Keratinocyte (primary cell): ENCODE measurements around the gene MFNG. TPM values are rescaled to one million over a fixed set of nuclear protein-coding genes. Genes with fewer than 3 reads are reported as not detected.

ENCODE experiments used
- DNase-seq: peaks from one replicate; pipeline ENCODE4 v3.0.0-alpha.2; 2011; ENCODE audit warnings: low read depth, missing footprints, low spot score
- FAIRE-seq: peaks from 2 replicates; lab custom pipeline; 2011; peaks lifted over from hg19 to GRCh38; lab: Jason Lieb, UNC
- H2AFZ ChIP-seq: 2 replicates; pipeline ENCODE4 v1.6.0; 2012; ENCODE audit warnings: low read length, control low read depth, inconsistent platforms; ENCODE audit not compliant: control insufficient read depth
- H3K27ac ChIP-seq: 2 replicates; pipeline ENCODE4 v1.5.1; 2011; ENCODE audit warnings: low read length; ENCODE audit not compliant: control insufficient read depth, insufficient read depth
- H3K27me3 ChIP-seq: 3 replicates; pipeline ENCODE4 v1.6.0; 2011; ENCODE audit warnings: low read length; ENCODE audit not compliant: control insufficient read depth, insufficient read depth; ENCODE audit errors: extremely low read depth
- H3K36me3 ChIP-seq, 2 experiments: 2 replicates in 1 of 2; 3 replicates in 1 of 2; pipeline ENCODE4 v1.5.1; 2011; ENCODE audit warnings: low read length in 2 of 2, mild to moderate bottlenecking in 1 of 2; ENCODE audit not compliant: control insufficient read depth in 2 of 2, insufficient read depth in 2 of 2; ENCODE audit errors: extremely low read depth in 1 of 2
- H3K4me1 ChIP-seq: 3 replicates; pipeline ENCODE4 v1.5.1; 2011; ENCODE audit warnings: low read length; ENCODE audit not compliant: control insufficient read depth, insufficient read depth; ENCODE audit errors: extremely low read depth
- H3K4me2 ChIP-seq: 3 replicates; pipeline ENCODE4 v1.6.0; 2011; ENCODE audit warnings: low read depth, low read length; ENCODE audit not compliant: control insufficient read depth, insufficient read depth; ENCODE audit errors: extremely low read depth
- H3K4me3 ChIP-seq, 3 experiments: fragments of 200-600 bp in 1 of 3; sonication (generic) in 1 of 3; 2 replicates in 2 of 3; 3 replicates in 1 of 3; pipeline ENCODE4 v1.5.1; 2011 to 2016; ENCODE audit warnings: low read length in 3 of 3, mild to moderate bottlenecking in 3 of 3, control low read depth in 2 of 3, inconsistent platforms in 1 of 3, low read depth in 1 of 3, mixed read lengths in 1 of 3, mixed run types in 1 of 3, moderate library complexity in 1 of 3; ENCODE audit not compliant: control insufficient read depth in 2 of 3, insufficient read depth in 2 of 3; ENCODE audit errors: extremely low read depth in 1 of 3
- H3K79me2 ChIP-seq: 2 replicates; pipeline ENCODE4 v1.6.0; 2012; ENCODE audit warnings: low read length; ENCODE audit not compliant: control insufficient read depth, insufficient read depth
- H3K9ac ChIP-seq: 3 replicates; pipeline ENCODE4 v1.6.0; 2011; ENCODE audit warnings: low read length; ENCODE audit not compliant: control insufficient read depth, insufficient read depth; ENCODE audit errors: extremely low read depth
- H3K9me1 ChIP-seq: 3 replicates; pipeline ENCODE4 v1.6.0; 2011; ENCODE audit warnings: low read length; ENCODE audit not compliant: control insufficient read depth, insufficient read depth; ENCODE audit errors: extremely low read depth
- H3K9me3 ChIP-seq: 2 replicates; pipeline ENCODE4 v1.5.1; 2012; ENCODE audit warnings: low read depth, low read length; ENCODE audit not compliant: control insufficient read depth
- H4K20me1 ChIP-seq: 3 replicates; pipeline ENCODE4 v1.6.0; 2011; ENCODE audit warnings: low read length; ENCODE audit not compliant: control insufficient read depth, insufficient read depth; ENCODE audit errors: extremely low read depth
- EZH2 ChIP-seq: IDR thresholded peaks from one replicate; pipeline ENCODE4 v1.6.1; 2012; ENCODE audit warnings: inconsistent platforms, mild to moderate bottlenecking, low read length, moderate library complexity
- dilution Hi-C: fragments of 300-500 bp; cut with MboI; formaldehyde crosslinking; loops from one replicate; pipeline ENCODE4 v1.7.0; 2020; ENCODE audit warnings: low sequenced_read_pairs; ENCODE audit not compliant: extremely low pct_ligation_motif_present
- polyA plus RNA-seq, 5 experiments: library from polyadenylated mRNA; depleted of rRNA in 3 of 5; stranded (reverse) in 3 of 5; stranded (forward) in 1 of 5; unstranded in 1 of 5; fragments of >200 nt; gene quantifications; 1 replicate in 1 of 5; 2 replicates in 3 of 5; 3 replicates in 1 of 5; pipeline versions ENCODE4 v1.2.1 to v1.2.3, GENCODE V29; 2011 to 2012; ENCODE audit warnings: missing spikeins in 2 of 5, low read depth in 1 of 5, low replicate concordance in 1 of 5
- TF ChIP-seq, protein P1 (sequence below), 3 experiments: IDR thresholded peaks in 1 of 3; conservative IDR thresholded peaks in 1 of 3; optimal IDR thresholded peaks in 1 of 3; 2 replicates in 2 of 3; 3 replicates in 1 of 3; pipeline versions ENCODE3 to v1.5.1; 2011; ENCODE audit warnings: low read length in 3 of 3, mild to moderate bottlenecking in 3 of 3, moderate library complexity in 2 of 3, control low read depth in 1 of 3, inconsistent platforms in 1 of 3; ENCODE audit not compliant: insufficient read depth in 2 of 3; ENCODE audit errors: extremely low read depth in 1 of 3

MFNG gene
- polyA plus RNA-seq, 1 donor (not counting 4 experiments of a cell fraction or from before 2014, with no cell fraction given) = 5.9 TPM

DNA sequence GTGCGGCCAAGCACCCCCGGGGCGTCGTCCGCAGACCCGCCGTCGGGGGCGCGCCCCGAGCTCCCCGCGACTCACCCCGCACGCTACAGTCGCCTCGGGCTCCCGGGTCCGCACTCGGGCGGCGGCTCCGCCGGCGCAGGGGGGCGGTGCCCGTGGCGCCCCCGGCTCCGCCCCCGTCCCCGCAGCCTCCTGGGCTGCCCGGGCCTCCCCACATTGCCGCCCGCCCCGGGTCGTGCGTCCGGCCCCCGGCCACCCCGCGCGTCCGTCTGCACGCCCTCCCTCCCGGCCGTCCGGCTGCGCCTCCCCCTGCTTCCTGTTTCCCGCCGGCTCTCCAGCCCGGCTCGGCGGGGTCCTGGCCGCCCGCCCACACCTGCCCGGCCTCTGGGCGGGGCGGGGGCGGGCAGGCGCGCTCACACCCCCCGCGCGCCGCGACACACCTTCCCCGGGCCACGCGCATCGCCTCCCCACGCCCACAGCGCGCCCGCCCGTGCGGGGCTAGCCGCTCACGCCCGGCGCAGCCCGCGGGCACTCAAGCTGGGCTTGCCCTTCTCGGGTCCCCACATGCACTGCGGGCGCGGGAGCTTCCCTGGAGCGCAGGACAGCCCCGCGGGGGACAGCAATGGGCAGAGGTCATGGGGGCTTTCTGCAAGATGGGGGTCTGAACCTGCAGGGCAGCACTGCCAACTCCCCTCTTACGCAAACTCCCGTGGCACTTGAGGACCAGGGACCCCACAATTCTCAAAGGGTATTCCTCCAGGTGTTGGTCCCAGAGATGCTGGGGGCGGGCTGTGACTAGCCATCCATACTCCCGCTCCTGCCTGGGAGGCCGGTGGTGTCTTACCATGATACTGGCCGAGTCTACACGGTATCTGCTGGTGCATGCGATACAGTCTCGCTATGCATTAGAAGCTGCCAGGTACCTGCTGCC, 33.3 kb upstream of the MFNG start, which contains the start of gene CARD10:
TSS of gene CARD10 (minus strand) at position 148 of the 928 bp plus-strand sequence. CDS start 215 bp downstream, outside the sequence.
- DNase-seq (no peak), FAIRE-seq (peak; percentile 26)
- Histone ChIP-seq H3K4me3 (peak within 1 kb of the TSS; percentile 94 to 100 (median 98)), H3K27me3 (no peaks in the 10 kb centered on the region), H2AFZ (no peak within 1 kb of the TSS), H3K9me1 (peaks cover 2% of the 10 kb centered on the region), H3K4me1 (peaks cover 21% of the 10 kb centered on the region), H3K36me3 (peaks cover 11 to 22% of the 10 kb centered on the region in 2 experiments), H4K20me1 (no peaks in the 10 kb centered on the region), H3K79me2 (peaks cover 42% of the 10 kb centered on the region), H3K27ac (peak within 1 kb of the TSS; percentile 96), H3K9ac (peak within 1 kb of the TSS; percentile 97), H3K4me2 (peak within 1 kb of the TSS; percentile 91), H3K9me3 (no peaks in the 10 kb centered on the region)
- TF ChIP-seq, protein P1, sequence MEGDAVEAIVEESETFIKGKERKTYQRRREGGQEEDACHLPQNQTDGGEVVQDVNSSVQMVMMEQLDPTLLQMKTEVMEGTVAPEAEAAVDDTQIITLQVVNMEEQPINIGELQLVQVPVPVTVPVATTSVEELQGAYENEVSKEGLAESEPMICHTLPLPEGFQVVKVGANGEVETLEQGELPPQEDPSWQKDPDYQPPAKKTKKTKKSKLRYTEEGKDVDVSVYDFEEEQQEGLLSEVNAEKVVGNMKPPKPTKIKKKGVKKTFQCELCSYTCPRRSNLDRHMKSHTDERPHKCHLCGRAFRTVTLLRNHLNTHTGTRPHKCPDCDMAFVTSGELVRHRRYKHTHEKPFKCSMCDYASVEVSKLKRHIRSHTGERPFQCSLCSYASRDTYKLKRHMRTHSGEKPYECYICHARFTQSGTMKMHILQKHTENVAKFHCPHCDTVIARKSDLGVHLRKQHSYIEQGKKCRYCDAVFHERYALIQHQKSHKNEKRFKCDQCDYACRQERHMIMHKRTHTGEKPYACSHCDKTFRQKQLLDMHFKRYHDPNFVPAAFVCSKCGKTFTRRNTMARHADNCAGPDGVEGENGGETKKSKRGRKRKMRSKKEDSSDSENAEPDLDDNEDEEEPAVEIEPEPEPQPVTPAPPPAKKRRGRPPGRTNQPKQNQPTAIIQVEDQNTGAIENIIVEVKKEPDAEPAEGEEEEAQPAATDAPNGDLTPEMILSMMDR (optimal IDR thresholded peaks at IDR 0.05 in 1 of 3, IDR thresholded peaks at IDR 0.05 in 1 of 3, conservative IDR thresholded peaks at IDR 0.05 in 1 of 3; ENCODE audit: extremely low read depth in 1 of 3, insufficient read depth in 2 of 3, low read length in 3 of 3) = no peak
- TF ChIP-seq EZH2 = no peak
- dilution Hi-C loops = no loop called here

DNA sequence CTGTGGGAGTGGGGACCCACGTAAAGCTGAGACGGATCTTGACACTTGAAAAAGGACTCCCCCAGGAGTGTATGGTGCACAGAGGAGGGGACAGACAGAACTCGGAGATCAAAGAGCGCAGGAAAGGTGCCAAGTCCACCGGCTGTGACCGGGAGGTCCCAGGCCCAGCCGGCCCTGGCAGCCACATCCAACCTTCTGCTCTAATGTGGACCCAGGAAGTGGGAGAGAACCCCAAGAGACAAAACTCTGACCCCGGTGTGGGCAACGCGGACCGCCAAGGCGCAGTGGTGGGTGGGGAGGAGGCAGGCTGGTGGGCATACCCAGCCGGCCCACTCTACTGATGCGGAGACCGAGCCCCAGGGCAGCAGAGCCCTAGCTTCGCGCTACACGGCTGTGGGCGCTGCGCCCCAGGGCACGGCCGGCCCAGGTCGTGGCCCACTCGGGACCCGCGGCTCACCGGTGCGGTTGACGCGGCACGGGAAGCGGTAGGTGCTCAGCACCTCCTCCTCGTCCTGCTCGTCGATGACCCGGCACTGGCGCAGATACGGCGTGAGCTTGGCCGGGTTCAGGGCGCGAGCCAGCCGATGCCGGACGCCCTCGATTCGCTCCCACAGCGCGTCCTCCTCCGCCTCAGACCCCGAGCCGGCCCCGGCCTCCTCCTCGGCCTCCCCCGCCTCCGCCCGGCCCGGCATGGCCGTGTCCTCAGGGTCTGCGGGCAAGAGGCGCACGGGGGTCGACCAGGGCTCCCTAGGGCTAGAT, 32.5 kb upstream of the MFNG start:
- dilution Hi-C loops = no loop called here
- FAIRE-seq = no peak

More for the DNA sequence above, 32.5 kb upstream of the MFNG start:
- H3K9me1 ChIP-seq = peaks cover 2% of the 10 kb centered on the region
- peaks cover 50% of the 10 kb centered on the region for H3K79me2 ChIP-seq
- no peak for TF ChIP-seq EZH2
- TF ChIP-seq, protein P1 (optimal IDR thresholded peaks at IDR 0.05 in 1 of 3, IDR thresholded peaks at IDR 0.05 in 1 of 3, conservative IDR thresholded peaks at IDR 0.05 in 1 of 3; ENCODE audit: extremely low read depth in 1 of 3, insufficient read depth in 2 of 3, low read length in 3 of 3) = no peak
- peak overlapping the region; percentile 94 to 100 (median 98) for H3K4me3 ChIP-seq
- peak overlapping the region; percentile 91 for H3K4me2 ChIP-seq
- H4K20me1 ChIP-seq = no peaks in the 10 kb centered on the region
- peak overlapping the region; percentile 96 for H3K27ac ChIP-seq
- peaks cover 15 to 30% of the 10 kb centered on the region in 2 experiments for H3K36me3 ChIP-seq
- no peaks in the 10 kb centered on the region for H3K27me3 ChIP-seq
- H3K9ac ChIP-seq = peak overlapping the region; percentile 97
- no peak overlapping the region for H2AFZ ChIP-seq
- DNase-seq = no peak
- no peaks in the 10 kb centered on the region for H3K9me3 ChIP-seq
- H3K4me1 ChIP-seq = peaks cover 25% of the 10 kb centered on the region
